HG02981 (cell line): ENCODE measurements around the gene GALNT11.
"Not testable (repeated sequence)": the region's sequence is repeated elsewhere in the genome, so short reads cannot be mapped to it uniquely, and the experiment has no call there.

Experiments
- ATAC-seq: cut with Tn5 transposase; IDR thresholded peaks from one replicate; pipeline ENCODE4 v1.9.1; 2021; ENCODE audit warnings: mild to moderate bottlenecking, moderate library complexity; ENCODE audit not compliant: unreplicated experiment

GALNT11 gene

DNA sequence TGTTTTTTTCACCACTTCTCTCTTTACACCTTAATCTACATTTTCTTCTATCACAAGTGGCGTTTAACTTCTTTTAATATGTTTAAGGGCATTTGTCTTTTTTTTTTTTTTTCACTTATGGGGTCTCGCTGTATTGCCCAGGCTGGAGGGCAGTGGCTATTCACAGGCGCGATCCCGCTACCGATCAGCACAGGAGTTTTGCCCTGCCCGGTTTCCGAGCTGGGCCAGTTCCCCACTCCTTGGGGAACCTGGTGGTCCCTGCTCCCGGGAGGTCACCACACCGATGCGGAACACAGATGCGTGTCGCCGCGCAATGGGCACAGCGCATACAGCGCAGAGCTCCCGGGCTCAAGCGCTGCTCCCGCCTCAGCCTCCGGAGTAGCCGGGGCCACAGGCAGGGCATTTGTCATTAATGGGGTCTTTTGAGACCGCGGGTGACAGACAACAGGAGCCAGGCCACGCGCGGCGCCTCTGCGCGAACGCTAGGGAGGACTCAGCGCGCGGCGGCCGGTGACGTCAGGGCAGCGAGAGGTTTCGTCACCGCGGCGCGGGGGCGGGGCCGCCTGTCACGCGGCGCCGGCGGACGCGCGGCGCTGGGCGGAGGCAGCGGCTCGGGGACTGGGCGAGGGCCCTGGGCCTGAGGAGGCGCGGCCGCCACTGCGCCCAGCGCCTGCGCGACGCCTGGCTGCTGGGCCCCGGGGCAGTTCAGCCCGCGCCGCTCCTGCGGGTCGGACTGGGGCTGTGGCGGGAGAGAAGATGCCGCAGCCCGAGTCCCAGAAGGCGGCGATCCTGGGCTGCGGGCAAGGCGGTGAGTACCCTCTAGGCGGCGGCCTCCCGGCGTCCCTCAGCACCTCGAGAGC lies at the start of gene GALNT11:
GALNT11 (plus strand) TSS at position 598 of the 860 bp plus-strand sequence. CDS start 68,554 bp downstream, outside the sequence.
- peak; percentile 98 for ATAC-seq

DNA sequence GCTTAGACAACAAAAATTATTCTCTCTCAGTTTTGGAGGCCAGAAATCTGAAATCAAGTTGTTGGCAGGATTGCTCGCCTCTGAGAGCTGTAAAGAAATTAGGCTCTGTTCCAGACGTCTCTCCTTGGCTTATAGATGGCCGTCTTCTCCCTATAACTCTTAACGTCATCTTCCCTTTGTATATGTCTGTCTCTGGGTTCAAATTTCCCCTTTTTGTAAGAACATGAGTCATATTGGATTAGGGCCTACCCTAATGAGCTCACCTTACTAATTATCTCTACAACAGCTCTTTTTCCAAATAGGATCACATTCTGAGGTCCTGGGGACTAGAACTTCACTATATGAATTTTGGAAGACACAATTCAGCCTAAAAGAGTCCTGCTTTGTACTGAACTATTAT lies 46.9 kb upstream of the GALNT11 start:
- ATAC-seq = no peak

DNA sequence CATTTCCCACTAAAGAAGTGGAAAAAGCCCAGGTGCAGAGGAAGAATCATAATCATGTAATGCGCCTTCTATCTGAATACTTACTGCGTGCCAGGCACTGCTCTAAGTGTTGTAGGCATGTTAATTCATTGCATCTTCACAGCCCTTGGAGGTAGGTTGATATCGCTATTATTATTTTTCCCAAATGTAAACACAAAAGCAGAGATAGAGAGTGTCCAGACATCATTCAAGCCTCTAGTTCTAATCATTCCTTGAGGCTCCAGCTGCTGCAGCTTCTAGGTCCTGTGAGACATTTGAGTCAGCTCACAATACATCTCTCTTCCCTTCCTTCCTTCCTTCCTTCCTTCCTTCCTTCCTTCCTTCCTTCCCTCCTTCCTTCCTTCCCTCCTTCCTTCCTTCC lies 44.3 kb upstream of the GALNT11 start:
- no peak for ATAC-seq

DNA sequence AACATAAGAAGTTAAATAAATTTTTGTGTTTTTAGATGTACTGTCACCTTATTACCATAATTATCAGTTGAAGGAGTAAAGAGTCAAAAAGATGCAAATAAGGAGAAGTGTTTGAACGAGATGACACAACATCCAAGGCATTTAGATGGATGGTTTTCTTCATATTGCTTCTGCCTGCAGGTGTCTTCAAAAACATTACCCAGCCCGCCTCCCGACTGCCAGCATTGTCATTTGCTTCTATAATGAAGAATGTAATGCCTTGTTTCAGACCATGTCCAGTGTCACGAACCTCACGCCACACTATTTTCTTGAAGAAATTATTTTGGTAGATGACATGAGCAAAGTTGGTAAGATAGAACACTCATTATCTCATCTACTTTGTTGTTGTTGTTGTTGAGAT lies 42.7 kb upstream of the GALNT11 start:
- ATAC-seq = no peak

DNA sequence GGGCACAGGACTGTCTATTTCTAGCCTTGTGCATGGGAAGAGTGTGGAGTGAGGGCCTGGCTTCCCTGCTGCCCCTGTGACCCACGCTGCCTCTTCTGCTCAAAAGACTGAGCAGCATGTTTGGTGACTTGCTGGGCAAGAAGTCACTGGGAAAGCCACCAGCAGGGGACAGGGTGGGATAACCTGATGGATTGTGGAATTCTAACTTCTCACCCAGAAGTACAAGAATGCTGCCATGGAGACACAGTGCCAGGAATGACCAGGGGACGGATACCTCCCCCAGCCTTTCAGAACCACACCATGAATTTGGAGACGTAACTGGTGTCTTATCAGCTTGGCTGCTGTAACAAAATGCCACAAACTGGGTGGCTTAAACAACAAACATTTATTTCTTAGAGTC lies 40.9 kb upstream of the GALNT11 start:
- ATAC-seq = no peak

DNA sequence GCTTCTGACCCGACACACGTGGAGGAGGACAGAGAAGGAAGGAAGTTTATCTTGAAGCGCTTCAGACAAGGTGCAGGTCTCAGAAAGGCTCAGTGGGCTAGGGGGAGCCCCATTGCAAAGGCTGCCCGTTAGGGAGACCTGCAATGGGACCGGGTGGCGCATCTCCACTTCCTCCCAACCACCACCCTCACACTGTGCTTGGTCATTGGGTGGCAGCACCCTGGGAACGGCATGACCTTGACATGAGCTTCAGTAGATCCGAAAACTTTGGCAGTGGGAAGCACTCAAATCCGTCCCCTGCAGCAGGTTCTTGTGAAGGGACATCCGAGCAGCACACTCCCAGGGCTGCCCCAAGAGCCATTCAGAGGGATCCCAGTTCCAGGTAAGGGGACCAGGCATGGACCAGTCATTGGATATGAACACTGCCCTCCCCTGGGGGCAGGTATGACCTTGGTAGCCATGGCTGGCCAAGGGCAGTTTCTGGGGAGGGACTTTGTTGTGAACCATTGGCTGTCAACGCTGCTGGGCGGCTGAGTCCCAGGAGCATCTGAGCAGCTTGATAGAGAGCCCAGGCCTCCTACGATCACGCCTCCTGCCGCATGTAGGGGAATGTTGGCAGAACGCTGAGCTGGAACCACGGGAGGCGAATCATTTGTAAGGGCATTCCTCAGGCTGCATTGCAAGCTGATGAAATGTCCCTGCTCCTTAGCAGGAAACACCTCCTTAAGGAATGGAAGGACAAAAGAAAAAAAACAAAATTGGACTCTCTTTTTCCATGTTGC lies 37.5 kb upstream of the GALNT11 start:
- no peak for ATAC-seq

DNA sequence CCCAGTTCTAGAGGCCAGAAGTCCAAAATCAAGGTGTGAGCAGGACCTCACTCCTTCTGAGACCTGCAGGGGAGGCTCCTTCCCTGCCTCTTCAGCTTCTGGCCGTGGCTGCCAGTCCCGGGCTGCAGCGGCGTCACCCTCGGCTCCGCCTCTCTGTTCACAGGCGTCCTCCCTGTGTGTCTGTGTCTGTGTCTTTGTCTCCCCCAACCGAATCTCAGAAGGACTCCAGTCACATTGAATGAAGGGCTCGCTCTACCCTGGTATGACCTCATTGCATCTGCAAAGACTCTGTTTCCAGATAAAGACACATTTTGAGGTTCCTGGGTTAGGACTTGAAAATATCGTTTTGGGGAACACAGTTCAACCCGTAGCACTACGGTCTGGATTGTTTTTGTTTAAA lies 33.1 kb upstream of the GALNT11 start:
- no peak for ATAC-seq

DNA sequence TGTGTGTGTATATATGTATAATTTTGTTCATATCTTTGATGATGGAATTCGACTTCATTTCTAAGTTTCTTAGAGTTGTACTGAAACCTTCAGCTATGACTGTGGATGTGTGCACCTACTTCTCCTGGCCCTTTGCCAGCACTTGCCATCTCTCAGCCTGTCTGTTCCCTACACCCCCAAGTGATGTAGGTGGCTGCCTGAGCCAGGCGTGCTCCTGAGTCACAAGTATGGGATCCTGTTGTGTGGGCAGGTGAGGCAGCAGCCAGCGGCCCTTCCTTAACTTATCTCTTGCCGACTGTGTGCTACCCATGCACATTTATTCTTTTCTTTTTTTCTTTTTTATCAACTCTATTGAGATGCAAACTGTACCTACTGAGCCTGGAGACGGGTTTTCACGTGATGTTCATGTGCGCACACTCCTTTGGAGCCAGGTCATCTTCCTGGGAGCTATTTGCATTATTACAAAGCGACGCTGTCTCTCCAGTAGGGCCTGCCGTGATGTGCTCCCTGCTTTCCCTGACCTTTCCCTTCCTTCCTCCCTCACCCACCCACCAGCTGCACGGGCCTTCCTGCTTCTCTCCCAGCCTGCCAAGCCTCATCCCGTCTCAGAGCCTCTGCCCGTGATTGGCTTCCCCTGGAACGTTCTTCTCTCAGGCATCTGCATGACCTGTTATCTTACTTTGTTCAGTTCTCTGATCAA lies 31.3 kb upstream of the GALNT11 start:
- ATAC-seq = no peak

DNA sequence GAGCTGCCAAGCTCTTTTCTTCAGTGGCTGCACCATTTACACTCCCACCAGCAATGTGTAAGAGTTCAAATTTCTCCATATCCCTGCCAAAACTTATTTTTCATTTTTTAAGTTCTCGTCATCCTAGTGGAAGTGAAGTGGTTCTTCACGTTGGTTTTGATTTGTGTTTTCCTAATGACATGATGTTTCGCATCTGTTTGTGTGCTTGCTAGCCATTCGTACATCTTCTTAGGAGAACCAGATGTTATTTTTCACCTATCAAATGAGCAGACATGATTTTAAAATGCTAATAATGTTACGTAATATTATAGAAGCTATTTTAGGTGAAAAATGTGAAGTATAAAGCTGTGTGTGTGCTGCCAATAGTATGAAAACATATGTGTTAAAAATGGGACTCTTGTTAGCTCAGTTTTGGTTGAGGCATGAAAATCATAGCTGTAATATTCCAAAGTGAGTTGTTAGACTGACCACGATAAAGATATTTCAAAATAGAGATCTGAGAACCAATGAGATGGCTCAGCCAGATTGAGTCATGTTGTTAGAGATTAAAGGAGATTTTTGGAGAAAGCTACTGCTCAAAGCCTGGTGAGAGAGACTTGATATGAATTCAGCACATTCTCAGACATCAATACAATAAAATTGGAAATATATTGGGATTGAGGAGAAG lies 25.9 kb upstream of the GALNT11 start:
- ATAC-seq = no peak

DNA sequence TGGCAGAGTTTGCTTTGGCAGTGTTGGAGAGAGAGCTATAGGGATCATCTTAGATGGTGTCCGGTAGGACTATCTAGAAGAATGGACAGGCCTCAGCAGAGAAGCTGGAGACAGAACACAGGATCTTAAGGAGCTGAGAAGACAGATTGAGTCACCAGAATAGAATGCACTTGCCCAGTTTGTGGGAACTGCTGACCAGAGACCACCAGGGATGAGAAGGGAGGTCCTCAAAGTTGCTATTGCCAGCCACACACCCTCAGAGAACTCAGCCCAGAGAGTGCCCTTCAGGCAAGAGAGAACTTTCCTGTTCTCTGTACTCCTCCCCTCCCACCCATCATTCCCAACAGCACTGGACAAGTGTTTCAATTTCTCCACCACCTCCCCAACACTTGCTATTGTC lies 25.3 kb upstream of the GALNT11 start:
- no peak for ATAC-seq

DNA sequence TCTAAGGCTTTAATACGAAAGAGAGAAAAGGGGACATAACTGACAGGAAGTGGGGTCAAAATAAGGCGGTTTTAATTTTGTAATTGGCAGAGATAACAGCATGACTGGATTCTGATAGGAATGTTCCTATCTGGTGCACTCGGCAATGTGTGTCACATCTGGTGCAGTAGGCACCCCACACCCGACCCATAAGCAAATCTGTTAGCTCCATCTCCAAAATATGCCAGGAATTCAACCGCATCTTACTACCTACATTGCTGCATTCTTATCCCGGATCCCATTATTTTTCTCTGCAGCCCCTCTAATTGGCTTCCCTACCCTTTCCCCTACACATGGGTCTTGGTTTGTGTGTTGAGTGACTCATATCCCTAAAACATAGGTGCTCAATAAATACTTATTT lies 19.1 kb upstream of the GALNT11 start:
- no peak for ATAC-seq

DNA sequence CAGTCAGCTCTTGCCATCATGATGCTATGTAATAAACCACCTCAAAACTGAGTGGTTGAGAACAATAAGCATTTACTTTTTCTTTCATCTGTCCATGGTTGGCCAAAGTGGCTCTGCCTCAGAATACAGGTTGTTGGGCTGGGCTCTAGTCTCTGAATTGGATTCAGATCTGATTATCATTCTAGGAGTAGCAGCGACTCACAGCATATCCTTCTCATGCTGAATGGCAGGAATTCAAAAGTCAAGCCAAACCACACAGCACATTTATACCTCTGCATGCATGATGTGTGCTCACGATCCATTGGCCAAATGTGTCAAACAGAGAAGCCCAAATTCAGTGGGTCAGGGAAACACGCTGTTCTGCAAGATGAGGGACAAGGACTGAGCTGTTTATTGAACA lies 13.6 kb upstream of the GALNT11 start:
- ATAC-seq = no peak

DNA sequence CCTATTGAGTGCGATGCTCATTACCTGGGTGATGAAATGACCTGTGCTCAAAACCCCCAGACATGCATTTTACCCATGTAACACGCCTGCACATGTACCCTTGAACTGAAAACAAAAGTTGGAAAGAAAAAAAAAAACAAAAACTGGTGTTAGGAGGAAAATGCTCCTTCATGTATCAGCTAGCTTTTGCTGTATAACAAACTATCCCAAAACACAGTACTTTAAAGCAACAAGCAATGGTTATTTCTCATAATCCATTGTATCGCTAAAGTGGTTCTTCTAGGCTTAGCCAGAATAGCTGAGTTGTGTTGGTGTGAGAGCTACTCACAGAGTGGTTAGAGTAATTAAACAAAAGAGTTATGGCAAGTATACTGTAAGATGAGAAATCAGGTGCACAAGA lies 12.2 kb upstream of the GALNT11 start:
- ATAC-seq = no peak

DNA sequence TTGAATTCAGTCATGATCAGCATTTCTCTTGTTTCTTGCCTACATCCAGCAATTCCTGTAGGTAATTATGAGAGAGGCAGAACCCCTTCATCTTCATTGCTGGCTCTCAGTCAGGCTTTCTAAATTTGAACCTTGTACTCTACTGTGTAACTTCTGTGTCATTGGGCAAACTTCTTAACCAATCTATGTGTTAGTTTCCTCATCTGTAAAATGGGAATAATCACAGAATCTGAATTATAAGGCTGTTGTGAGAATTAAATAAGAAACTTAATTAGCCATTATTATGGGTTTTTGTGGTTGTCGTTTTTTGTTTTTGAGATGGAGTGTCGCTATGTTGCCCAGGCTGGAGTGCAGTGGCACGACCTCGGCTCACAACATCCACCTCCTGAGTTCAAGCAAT lies 11.5 kb upstream of the GALNT11 start:
- no peak for ATAC-seq

DNA sequence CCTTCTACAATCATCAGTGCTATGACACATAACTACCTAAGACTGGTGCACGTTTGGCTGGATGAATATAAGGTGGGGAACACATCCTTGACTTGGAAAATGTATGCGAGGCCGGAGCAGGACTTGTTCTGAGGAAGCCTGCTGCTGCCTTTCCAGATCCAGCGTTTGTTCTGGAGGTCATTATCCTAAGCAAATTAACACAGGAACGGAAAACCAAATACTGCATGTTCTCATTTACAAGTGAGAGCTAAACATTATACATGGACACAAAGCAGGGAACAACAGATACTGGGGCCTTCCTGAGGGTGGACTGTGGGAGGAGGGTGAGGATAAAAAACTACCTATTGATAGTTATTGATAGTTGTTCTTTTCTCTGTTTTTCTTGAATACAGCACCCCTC lies 10.8 kb upstream of the GALNT11 start:
- ATAC-seq = no peak

DNA sequence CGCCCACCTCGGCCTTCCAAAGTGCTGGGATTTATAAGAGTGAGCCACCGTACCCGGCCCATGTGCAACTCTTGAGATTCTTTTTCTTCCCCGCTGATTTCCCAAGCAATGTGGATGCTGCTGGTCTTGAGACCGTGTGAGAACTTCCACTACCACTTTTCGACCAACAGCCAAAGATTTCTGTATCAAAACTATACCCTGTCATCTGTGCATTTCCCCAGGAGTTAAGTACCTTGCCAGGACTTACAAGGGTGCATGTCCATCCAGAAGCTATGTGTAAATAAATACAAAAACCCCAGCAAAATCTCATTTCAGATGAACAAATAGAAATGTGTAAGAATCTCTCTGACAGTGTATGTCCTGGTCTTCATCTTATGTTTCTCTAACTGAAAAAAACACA lies 9.9 kb upstream of the GALNT11 start:
- no peak for ATAC-seq

DNA sequence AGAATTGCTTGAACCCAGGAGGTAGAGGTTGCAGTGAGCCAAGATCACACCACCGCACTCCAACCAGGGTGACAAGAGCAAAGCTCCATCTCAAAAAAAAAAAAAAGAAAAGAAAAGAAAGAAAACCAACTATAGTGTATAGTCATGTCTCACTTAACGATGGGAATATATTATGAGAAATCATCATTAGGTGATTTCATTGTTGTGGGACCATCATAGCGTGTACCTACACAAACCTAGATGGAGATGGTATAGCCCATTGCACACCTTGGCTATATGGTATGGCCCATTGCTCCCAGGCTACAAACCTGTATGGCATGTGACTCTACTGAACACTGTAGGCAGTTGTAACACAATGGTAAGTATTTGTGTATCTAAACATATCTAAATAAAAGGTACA lies 8.5 kb upstream of the GALNT11 start:
- ATAC-seq = no peak

DNA sequence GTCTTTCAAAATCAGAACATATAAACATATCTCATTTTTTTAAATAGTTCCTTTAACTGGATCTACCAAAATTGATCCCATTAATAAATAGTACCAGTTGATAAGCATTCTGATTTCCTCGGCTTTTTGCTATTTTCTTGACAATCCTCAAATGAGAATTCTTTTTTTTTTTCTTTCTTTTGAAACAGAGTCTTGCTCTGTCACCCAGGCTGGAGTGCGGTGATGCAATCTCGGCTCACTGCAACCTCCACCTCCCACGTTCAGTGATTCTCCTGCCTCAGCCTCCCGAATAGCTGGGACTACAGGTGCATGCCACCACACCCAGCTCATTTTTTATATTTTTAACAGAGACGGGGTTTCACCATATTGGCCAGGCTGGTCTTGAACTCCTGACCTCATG lies 7.8 kb upstream of the GALNT11 start:
- ATAC-seq = not testable (repeated sequence)

DNA sequence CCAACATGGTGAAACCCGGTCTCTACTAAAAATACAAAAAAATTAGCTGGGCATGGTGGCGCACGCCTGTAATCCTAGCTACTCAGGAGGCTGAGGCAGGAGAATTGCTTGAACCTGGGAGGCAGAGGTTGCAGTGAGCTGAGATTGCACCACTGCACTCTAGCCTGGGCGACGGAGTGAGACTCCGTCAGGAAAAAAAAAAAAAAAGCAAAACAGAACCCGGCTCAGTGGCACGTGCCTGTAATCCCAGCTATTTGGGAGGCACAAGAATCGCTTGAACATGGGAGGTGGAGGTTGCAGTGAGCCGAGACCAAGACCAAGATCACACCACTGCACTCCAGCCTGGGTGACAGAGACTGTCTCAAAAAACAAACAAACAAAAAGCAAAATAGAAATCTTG lies 3.7 kb upstream of the GALNT11 start:
- not testable (repeated sequence) for ATAC-seq

DNA sequence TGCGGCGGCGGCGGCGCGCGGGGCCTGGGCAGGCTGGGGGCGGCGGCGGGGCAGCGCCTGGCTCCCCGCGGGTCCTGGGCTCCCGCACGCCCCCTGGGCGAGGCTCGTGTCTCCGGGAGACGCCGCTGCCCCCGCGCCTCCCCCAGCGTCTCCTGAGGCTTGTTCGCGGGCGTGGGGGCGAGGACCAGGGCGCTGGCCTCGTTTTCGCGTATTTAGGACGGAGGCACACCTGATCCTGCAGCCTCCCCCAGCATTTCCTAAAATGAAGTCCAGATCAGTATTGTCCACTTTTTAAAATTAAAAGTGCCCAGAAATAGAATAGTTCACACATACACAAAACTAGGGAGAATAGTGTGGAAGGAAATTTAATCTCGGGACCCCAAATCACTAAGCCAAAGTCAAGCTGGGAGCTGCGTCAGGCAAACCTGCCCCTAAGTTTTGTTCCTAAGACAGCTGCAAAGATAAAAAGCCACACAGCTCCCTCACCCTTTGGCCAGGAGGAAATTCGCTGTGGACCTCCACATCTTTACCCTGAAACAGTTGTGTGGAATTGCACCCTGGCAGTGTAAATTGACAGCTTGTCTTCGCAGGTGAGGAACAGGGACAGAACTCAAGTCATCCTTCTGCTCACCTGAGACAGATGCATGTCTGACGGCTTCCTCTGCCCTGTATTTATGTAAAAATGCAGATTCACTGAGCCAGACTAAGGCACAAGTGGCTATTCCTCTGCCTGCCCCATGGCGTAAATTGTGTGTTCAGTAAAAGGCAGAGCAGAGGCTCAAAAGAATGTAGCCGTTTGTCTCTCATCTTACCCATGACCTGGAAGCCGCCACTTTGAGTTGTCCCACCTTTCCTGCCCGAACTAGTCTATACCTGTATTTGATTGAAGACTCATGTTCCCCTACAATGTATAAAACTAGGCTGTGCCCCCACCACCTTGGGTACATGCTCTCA lies 740 bp downstream of the GALNT11 start:
- no peak for ATAC-seq
